Effector memory CD4-positive, alpha-beta T cell (primary cell): ENCODE data around the gene ASCL1.

ENCODE experiments used
- DNase-seq, 3 donors: peaks; one replicate each; pipeline ENCODE4 v3.0.0-alpha.2; 2020
- H3K27ac ChIP-seq: 2 replicates; pipeline ENCODE4 v1.7.0; 2013; ENCODE audit warnings: mild to moderate bottlenecking, low read length, moderate library complexity; ENCODE audit not compliant: insufficient read depth, poor library complexity, severe bottlenecking
- H3K27me3 ChIP-seq: replicated peaks from 2 replicates; pipeline ENCODE4 v1.7.0; 2013; ENCODE audit warnings: mild to moderate bottlenecking, low read length; ENCODE audit not compliant: insufficient read depth, control insufficient read depth, poor library complexity, severe bottlenecking
- H3K36me3 ChIP-seq: 2 replicates; pipeline ENCODE4 v1.7.0; 2013; ENCODE audit warnings: mild to moderate bottlenecking, low read length, moderate library complexity; ENCODE audit not compliant: control insufficient read depth, insufficient read depth
- H3K4me1 ChIP-seq: 2 replicates; pipeline ENCODE4 v1.7.0; 2013; ENCODE audit warnings: low read length, mild to moderate bottlenecking; ENCODE audit not compliant: control insufficient read depth, insufficient read depth, poor library complexity, severe bottlenecking
- H3K4me3 ChIP-seq: 2 replicates; pipeline ENCODE4 v1.7.0; 2013; ENCODE audit warnings: low read length, low read depth, mild to moderate bottlenecking; ENCODE audit not compliant: insufficient read depth, poor library complexity, severe bottlenecking
- H3K9me3 ChIP-seq: 2 replicates; pipeline ENCODE4 v1.7.0; 2013; ENCODE audit warnings: mild to moderate bottlenecking, low read length, moderate library complexity; ENCODE audit not compliant: control insufficient read depth

The ASCL1 gene

DNA sequence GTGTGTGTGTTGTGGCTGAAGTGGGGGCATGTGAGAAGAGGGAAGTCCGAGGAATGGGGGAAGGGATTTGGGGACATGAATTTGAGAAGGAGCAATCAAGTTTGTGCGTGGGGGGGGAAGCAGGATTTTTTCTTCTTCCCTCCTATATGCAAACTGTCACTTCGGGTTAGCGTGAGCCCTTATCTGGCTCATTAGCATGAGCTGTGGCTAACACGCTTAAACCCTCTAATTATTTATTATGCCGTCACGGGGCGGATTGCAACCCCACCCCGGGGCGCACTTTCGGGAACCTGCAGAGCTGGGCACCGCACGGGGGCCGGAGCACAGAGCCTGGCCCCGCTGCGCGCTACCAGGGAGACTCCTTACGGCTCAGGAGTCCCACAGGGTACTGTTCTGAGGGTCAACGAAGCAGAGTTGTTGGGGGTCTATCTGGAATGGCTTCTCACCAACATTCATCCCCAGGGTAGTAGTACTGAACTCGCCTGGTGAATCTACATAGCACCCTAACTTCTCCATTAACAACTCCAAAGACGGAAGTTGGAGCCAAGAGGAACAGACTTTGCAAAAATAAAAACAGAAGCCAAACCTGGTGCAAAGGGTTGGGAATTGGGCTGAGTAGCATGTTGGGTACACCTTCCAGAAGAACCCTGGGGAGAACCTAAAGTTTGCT lies 6.4 kb upstream of the ASCL1 start:
- H3K27me3 ChIP-seq, result peaks cover 10% of the 10 kb centered on the region
- no peaks in the 10 kb centered on the region for H3K9me3 ChIP-seq

DNA sequence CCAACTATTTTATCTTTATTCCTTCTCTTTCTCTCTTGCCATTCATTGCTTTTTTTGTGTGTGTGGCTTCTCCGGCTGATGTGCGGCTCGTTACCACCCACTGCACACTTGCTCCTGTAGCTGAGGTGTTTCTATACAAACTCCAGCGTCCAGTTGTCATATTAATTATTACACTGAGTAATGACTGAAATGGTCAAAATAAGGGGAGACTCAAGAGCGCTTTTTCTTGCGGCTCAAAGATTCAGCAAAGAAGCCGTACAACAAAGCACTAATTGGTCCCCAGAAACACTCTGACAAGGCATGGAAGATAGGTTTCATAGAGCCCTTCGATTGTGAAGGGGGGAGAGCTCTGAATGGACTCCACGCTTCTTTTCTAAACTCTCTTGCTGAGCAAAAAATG lies 5.6 kb upstream of the ASCL1 start:
- Histone ChIP-seq H3K27ac (no peak overlapping the region), H3K4me3 (no peak overlapping the region), H3K27me3 (peaks cover 16% of the 10 kb centered on the region), H3K4me1 (no peaks in the 10 kb centered on the region), H3K9me3 (no peaks in the 10 kb centered on the region), H3K36me3 (no peaks in the 10 kb centered on the region)
- no peak for DNase-seq

More for the DNA sequence above, 6.4 kb upstream of the ASCL1 start:
- Histone ChIP-seq H3K4me1 (no peaks in the 10 kb centered on the region), H3K4me3 (no peak overlapping the region), H3K36me3 (no peaks in the 10 kb centered on the region), H3K27ac (no peak overlapping the region)
- DNase-seq, result no peak

DNA sequence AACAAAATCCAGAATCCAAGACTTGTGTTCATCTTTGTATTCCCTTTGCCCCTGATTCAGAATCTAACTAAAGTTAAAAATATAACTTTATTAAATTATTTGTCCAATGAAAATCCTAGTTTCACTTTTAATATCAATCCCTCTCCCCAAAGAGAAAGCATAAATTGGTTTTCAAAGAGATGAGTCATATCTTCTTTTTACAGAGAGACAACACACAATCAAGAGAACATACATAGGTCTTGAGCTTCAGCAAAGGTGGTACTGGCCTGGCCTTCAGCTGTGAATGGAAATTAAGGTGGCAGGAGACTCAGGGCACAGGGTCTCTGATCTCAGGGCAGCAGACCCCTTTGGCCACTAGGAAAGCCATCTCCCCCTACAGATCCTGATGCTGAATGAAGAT lies 4.3 kb upstream of the ASCL1 start:
- no peaks in the 10 kb centered on the region for H3K36me3 ChIP-seq
- DNase-seq, result no peak
- H3K4me1 ChIP-seq, result no peaks in the 10 kb centered on the region
- H3K4me3 ChIP-seq, result no peak overlapping the region
- no peak overlapping the region for H3K27ac ChIP-seq
- no peaks in the 10 kb centered on the region for H3K9me3 ChIP-seq
- H3K27me3 ChIP-seq, result peaks cover 22% of the 10 kb centered on the region

DNA sequence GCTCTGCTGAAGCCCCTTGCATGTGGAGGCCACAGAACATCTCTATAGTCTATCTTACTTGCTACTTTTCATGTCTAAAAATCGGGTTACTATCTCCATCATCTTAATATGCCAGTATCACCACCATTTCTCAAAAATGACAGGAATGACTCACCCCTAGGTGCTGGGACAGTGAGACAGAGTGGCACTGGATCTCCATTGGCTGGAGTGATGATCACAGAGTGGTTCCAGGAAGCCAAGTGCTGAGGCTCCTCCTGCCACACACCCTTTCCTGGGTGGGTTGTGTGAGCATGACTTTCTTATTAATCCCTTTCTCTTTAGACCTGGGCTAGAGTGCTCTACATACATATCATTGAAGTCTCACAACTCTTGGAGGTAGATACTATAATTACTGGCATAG lies 3.3 kb upstream of the ASCL1 start:
- DNase-seq, result no peak

DNA sequence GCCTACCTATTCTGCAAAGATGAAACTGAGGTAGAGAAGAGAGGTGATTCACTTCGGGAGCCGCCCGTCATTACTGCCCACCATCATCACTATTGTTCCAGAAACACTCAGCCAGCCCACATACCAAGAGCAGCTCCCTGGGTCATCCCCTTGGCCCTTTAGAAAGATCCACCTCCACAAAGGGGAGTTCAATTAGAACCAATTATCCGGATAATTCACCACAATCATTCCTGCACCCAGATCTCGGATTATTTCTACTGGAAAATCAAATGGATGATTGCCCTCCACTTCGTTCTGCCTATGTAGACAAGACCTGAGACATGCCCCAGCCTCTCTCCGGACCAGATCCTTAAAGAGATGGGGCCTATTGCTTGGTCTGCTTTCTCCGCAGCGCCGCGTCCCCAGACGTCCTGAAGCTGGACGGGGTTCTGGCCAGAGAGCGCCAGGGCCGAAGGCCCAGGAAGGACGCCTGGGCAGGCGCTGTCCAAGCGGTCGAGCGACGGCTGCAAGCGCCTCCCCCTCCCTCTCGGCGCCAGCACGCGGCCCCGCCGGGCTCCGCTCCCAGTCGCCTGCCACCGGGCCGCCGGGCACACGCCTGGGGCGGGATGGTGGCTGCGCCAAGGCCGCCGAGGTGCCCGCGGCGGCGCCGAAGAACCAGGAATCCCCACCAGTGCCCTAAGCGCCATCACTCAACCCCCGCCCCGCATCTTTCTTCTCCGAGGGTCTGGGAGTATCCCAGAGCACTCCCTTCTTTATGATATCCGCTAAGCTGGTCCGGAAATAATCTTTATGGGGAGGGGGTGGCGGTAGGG lies 1.3 kb upstream of the ASCL1 start:
- Histone ChIP-seq H3K27me3 (peaks cover 26% of the 10 kb centered on the region), H3K27ac (no peak overlapping the region), H3K36me3 (no peaks in the 10 kb centered on the region), H3K4me3 (no peak overlapping the region), H3K4me1 (no peaks in the 10 kb centered on the region), H3K9me3 (no peaks in the 10 kb centered on the region)
- DNase-seq, result no peak

More for the DNA sequence above, 3.3 kb upstream of the ASCL1 start:
- Histone ChIP-seq H3K27ac (no peak overlapping the region), H3K4me1 (no peaks in the 10 kb centered on the region), H3K36me3 (no peaks in the 10 kb centered on the region), H3K27me3 (peaks cover 28% of the 10 kb centered on the region), H3K4me3 (no peak overlapping the region), H3K9me3 (no peaks in the 10 kb centered on the region)

DNA sequence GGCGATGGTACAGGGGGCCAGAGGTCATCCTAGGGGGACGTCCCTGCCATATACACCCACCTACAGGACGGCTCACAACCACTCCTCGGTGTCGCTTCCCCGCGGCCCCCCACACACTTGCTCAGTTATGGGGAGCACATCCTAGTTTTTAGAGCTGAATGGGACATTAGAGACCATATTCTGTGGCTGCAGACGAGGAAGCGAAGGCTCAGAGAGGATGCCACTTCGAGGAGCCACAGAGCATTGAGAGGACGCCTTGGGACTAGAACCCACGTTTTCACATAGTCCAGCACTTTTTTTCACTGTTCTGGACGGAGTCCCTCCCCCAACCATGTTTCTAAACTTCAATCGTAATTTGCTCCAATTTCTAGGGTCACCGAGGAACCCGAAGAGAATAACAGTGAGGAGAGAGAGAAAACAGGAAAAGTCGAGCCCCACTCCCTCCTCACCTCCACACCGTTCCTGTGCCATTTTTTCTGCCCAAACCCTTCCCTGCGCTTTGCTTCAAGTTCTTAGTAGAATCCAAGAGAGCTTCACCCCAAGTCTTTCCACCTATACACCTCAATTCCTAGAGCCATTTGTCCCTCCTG lies 641 bp upstream of the ASCL1 start:
- Histone ChIP-seq H3K36me3 (no peaks in the 10 kb centered on the region), H3K4me1 (no peaks in the 10 kb centered on the region), H3K4me3 (no peak overlapping the region), H3K27me3 (peaks cover 33% of the 10 kb centered on the region), H3K9me3 (no peaks in the 10 kb centered on the region), H3K27ac (no peak overlapping the region)
- no peak for DNase-seq

DNA sequence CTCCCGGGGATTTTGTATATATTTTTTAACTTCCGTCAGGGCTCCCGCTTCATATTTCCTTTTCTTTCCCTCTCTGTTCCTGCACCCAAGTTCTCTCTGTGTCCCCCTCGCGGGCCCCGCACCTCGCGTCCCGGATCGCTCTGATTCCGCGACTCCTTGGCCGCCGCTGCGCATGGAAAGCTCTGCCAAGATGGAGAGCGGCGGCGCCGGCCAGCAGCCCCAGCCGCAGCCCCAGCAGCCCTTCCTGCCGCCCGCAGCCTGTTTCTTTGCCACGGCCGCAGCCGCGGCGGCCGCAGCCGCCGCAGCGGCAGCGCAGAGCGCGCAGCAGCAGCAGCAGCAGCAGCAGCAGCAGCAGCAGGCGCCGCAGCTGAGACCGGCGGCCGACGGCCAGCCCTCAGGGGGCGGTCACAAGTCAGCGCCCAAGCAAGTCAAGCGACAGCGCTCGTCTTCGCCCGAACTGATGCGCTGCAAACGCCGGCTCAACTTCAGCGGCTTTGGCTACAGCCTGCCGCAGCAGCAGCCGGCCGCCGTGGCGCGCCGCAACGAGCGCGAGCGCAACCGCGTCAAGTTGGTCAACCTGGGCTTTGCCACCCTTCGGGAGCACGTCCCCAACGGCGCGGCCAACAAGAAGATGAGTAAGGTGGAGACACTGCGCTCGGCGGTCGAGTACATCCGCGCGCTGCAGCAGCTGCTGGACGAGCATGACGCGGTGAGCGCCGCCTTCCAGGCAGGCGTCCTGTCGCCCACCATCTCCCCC lies 777 bp downstream of the ASCL1 start:
- H3K4me3 ChIP-seq, result no peak overlapping the region
- H3K4me1 ChIP-seq, result no peaks in the 10 kb centered on the region
- DNase-seq, result no peak
- no peak overlapping the region for H3K27ac ChIP-seq
- H3K36me3 ChIP-seq, result no peaks in the 10 kb centered on the region
- H3K27me3 ChIP-seq, result peaks cover 33% of the 10 kb centered on the region
- H3K9me3 ChIP-seq, result no peaks in the 10 kb centered on the region

DNA sequence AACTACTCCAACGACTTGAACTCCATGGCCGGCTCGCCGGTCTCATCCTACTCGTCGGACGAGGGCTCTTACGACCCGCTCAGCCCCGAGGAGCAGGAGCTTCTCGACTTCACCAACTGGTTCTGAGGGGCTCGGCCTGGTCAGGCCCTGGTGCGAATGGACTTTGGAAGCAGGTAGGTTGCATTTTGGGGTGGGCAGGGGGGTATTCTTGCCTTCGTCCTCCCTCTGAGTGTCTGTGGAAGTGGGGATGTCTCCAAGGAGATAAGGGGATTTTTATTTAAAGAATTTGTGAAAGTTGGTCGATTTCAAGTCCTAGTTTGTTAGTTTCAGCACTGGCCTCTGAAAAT lies 1.3 kb downstream of the ASCL1 start:
- Histone ChIP-seq H3K36me3 (no peaks in the 10 kb centered on the region), H3K27me3 (peaks cover 33% of the 10 kb centered on the region), H3K27ac (no peak overlapping the region), H3K9me3 (no peaks in the 10 kb centered on the region), H3K4me1 (no peaks in the 10 kb centered on the region), H3K4me3 (no peak overlapping the region)
- DNase-seq, result no peak

DNA sequence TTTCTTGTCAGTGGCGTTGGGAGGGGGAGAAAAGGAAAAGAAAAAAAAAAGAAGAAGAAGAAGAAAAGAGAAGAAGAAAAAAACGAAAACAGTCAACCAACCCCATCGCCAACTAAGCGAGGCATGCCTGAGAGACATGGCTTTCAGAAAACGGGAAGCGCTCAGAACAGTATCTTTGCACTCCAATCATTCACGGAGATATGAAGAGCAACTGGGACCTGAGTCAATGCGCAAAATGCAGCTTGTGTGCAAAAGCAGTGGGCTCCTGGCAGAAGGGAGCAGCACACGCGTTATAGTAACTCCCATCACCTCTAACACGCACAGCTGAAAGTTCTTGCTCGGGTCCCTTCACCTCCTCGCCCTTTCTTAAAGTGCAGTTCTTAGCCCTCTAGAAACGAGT lies 1.9 kb downstream of the ASCL1 start:
- H3K9me3 ChIP-seq, result no peaks in the 10 kb centered on the region
- H3K36me3 ChIP-seq, result no peaks in the 10 kb centered on the region
- no peak for DNase-seq
- no peak overlapping the region for H3K27ac ChIP-seq
- no peaks in the 10 kb centered on the region for H3K4me1 ChIP-seq
- peaks cover 33% of the 10 kb centered on the region for H3K27me3 ChIP-seq
- no peak overlapping the region for H3K4me3 ChIP-seq
